Activated naive CD8-positive, alpha-beta T cell treated with anti-CD3 and anti-CD28 coated beads, Interleukin-2, amount 50 U/mL, for 16 hours (primary cell): Measurements from ENCODE around the gene LPCAT3.
A peak's percentile ranks its signal among the peaks of the same experiment; 100 is the strongest.

Experiments used
- DNase-seq: peaks from one replicate; pipeline ENCODE4 v3.0.0-alpha.2; 2020; ENCODE audit warnings: low read depth, low spot score

The LPCAT3 gene

GRCh38 chr12:7001921-7002591 is 16.2 kb downstream of the LPCAT3 start:
- DNase-seq, result no peak

DNA sequence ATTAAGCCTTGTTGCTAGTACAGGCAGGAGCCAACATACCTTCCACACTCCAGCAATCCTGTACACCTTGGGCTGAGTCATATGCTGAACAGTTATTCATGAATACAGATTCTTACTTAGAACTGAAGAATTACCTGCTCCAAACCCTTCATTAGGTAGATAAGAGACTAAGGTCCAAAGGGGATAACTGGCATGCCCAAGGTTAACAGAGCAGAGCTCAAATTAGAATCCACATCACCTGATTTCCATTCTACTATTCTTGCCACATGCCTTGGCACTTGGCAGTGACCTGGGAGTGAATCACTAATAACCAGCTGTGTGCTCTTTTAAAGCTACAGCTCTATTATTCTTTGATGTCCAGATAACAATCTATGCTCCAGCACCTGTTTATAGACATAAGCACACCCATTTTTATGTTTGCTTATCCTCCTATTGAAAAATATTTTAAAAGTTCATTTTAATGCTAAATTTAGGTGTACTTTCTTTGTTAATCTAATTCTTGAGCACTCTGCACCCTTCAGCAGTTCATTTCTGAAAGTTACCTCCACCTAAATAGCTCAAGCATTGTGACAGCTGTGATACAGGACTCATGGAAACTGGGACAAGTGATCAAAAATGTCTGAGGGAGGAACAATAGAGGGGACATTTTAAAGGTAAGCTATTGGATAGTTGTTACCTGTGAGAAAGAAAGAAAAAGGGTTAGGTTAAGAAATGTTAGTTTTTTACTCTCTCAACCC is 19.4 kb downstream of the LPCAT3 start:
- DNase-seq, result no peak

GRCh38 chr12:6996040-6996441 is 22.2 kb downstream of the LPCAT3 start:
- no peak for DNase-seq

DNA sequence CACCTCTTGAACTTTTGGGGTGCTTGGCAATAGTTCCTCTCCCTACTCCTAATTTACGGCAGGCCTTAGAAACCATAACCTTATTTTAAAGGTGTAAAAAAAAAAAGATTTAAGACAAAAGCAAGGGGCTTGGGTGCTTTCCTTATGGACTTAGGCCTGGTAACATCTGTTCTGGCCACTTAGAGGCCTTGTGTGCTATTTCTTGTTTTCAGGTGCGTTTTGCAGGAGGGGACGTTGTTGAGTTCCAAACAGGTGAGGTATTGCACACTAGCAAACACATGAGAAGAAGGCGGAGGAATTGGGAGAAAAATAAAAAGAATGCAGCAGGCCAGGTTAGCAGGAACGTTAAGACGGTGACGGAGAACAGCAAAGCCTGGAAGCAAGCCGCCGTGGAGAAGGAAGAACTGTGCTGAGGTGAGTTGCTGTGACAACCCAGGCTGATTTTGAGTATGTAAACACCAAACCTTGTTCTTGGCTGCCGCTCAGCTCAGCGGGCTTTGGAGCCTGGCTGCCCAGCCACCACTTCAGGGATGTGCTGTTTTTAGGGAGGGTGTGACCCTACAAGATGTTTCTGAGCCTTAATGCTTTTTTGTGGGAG is 30.2 kb downstream of the LPCAT3 start:
- no peak for DNase-seq

- DNase-seq, result no peak
These were observed 35.7 kb downstream of the LPCAT3 start for GRCh38 chr12:6982532-6982931.

- no peak for DNase-seq
These were observed 36.9 kb downstream of the LPCAT3 start for GRCh38 chr12:6981152-6982052.

- DNase-seq, result no peak
These were observed 37.5 kb downstream of the LPCAT3 start for GRCh38 chr12:6980740-6981139.

GRCh38 chr12:6980075-6980474 is 38.2 kb downstream of the LPCAT3 start:
- no peak for DNase-seq

DNA sequence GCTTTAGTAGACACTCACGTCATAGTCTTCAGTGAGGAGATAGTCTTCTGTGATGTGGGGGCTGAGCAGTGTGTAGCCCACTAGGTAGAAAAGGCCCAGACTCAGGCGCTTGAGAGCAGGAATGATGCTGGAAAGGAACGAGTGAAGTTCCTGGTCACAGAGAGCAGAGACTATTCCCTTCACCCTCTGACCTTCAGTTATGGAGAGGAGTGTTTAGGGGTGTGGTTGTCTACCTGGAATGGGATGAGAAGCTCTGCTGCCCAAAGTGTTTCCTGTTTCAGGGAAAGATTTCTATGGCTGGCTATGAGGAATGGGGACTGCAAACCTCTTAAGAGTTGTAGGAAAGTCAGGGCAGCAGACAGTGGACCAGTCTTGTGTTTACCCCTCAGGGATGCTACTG is 38.8 kb downstream of the LPCAT3 start:
- DNase-seq, result no peak

DNA sequence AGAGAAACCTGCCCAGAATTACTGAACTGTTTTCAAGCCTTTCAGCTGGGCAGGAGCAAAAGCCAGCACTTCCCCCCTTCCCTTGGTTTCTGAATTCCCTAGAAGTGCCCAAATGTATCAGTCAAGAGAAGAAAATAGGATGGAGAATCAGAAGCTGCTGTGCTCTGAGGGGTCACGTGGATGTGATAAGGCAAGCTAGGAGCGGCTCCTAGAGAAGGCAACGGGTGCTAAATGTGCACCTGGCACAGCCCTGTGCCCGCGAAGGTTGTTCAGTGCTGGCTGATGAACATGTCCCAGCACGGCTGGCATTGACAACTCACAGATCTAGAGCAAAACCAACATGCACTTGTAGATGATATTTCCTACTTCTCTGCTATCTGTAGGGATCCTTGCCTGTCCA is 39.3 kb downstream of the LPCAT3 start:
- DNase-seq, result no peak

GRCh38 chr12:6978611-6979011 is 39.7 kb downstream of the LPCAT3 start:
- no peak for DNase-seq

DNA sequence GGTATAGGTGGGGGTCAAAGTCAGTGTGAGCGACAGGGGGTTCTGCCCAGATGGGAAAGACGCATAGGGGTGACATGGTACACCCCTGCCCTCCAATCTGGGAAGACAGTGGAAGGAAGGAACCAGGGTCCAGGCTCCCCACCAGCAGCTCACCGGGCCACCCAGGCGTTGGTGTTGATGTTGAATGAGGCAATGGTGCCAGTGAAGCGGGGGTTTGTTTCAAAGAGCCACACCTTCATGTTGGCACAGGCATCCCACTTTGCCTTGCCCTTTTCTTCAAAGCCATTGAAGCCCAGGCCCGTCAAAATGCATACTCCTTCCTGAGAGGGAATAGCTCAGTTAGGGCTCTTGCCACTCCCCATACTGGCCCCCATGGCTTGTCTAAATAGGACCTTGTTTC is 40.1 kb downstream of the LPCAT3 start:
- no peak for DNase-seq

DNA sequence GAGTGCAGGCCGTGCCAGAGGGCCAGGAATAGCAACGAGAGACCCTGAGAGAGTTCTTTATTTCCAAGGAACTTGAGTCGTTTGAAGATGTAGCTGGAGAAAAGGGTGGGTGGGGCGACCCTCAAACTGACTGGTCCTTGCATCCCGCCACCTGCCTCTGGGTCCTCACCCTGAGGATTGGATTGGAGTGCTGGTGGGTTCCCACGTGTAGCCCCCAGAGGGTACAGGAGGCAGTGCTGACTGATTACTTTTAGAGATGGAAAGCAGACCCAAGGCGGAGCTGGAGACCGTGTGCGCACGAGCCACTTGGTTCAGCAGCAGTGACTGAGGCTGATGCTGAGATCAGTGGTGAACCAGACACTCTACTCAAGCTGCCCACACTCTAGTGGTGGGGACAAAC is 40.6 kb downstream of the LPCAT3 start:
- DNase-seq, result no peak

GRCh38 chr12:6975297-6976032 is 42.8 kb downstream of the LPCAT3 start:
- no peak for DNase-seq

- no peak for DNase-seq
These were observed 44.1 kb downstream of the LPCAT3 start for GRCh38 chr12:6974180-6974579.

DNA sequence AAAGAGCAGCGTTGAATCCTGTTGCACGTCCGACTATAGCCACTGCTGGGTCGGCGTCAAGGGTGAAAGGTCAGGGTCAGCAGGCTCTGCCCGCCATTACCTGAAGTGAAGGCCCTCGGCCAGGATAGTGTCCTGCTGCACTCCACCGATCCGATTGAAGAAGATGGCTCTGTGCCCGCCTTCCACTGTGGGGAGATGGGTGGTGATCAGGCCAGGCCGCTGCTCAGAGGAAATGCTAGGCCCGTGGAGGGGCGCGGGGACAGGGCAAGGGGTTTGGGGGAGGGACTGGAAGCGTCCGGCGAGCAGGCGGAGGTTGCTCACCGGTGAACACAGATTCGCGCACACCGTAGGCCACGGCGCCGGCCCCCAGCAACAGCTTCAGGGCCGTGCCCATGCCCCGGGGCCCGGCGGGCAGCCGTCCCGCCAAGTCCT is 48.2 kb downstream of the LPCAT3 start:
- no peak for DNase-seq

DNA sequence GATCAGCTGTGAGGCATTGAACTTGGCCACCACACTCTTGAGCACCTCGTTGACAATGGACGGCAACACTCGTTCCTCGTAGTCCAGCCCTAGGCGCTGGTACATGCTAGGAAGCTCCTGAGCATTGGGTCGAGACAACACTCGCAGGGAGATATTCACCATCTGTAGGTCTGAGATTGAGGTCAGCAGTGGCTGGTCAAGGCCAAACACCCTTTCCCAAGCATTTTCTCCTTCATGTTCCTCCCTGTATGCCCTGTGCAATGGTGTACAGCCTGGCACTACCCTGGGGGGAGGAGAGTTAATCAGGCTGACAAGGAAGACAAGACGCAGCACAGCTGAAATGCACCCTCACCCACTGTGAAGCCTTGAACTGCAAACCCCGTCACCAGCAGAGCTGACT is 49.9 kb downstream of the LPCAT3 start:
- no peak for DNase-seq

- DNase-seq, result no peak
These were observed 50.6 kb downstream of the LPCAT3 start for GRCh38 chr12:6967651-6968100.

DNA sequence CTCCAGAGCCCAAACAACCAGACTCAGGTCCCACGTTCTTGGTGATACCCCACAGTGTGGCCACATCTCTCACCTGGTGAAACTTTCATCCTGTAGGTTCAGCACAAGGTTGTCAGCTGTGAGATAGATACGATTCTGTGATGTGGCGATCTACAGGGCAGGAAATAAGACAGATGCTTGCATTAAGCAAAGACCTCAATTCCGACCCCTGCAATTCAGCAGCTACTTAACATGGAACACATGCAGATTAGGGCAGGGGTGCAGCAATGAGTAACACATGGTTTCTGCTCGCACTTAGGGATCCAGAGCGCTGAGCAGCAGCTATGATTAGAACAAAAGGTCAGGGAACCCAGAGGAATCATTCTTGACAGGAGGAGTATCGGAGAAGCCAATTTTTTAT is 51.9 kb downstream of the LPCAT3 start:
- no peak for DNase-seq

- no peak for DNase-seq
These were observed 52.6 kb downstream of the LPCAT3 start for GRCh38 chr12:6965714-6966113.

DNA sequence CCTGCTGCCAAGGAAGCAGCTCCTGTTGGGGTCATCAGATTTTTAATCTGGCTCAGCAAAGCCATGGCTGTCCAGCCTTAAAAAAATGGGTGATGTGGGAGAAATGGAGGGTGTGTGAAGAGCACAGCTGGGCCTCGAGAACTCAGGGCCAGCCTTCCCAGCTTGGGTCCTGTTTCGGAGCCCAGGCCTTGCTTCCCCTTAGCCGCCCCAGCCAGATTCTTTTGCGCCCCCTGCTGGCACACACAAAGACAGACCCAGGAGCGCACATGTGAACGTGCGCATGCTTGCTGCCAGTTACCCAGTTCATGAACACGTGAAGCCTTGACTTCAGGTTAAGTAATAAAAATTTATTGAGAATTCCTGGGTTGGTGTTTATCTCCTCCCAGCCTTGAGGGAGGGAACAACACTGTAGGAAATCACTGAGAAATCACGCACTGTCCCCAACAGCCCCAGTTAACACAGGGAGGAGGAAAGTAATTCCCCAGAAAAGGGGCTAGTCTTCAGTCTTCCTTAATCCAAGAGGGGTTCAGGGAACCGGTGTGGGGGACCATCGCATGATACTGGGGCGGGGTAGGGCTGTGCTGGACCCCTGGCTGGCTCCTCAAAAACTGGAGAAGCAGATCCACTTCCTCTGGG is 53.1 kb downstream of the LPCAT3 start:
- DNase-seq, result peak; percentile 78
